Upper lobe of right lung (tissue), 1 donor: ENCODE measurements around the gene TGFB1I1. TPM values are rescaled to one million over a fixed set of nuclear protein-coding genes. Genes with fewer than 3 reads are reported as not detected.
A peak's percentile ranks its signal among the peaks of the same experiment; 100 is the strongest.

ENCODE experiments used
- ATAC-seq: fragments of 200-7000 bp; cut with Tn5 transposase; one replicate; pipeline ENCODE4 v1.9.1; 2020; ENCODE audit warnings: mild to moderate bottlenecking, moderate library complexity
- DNase-seq: peaks from one replicate; pipeline ENCODE4 v3.0.0-alpha.2; 2020
- H3K27ac ChIP-seq: fragments of 200-600 bp; one replicate; pipeline ENCODE4 v1.8.0; 2022
- H3K27me3 ChIP-seq: fragments of 200-600 bp; one replicate; pipeline ENCODE4 v1.8.0; 2022; ENCODE audit warnings: mild to moderate bottlenecking
- H3K36me3 ChIP-seq: fragments of 200-600 bp; one replicate; pipeline ENCODE4 v1.8.0; 2022
- H3K4me1 ChIP-seq: fragments of 200-600 bp; one replicate; pipeline ENCODE4 v1.8.0; 2022
- H3K4me3 ChIP-seq: fragments of 200-600 bp; one replicate; pipeline ENCODE4 v1.8.0; 2022; ENCODE audit warnings: mild to moderate bottlenecking
- H3K9me3 ChIP-seq: fragments of 200-600 bp; one replicate; pipeline ENCODE4 v1.8.0; 2022
- CTCF ChIP-seq: fragments of 200-600 bp; IDR thresholded peaks from one replicate; pipeline ENCODE4 v1.8.0; 2022; ENCODE audit warnings: antibody characterized with exemption
- intact Hi-C: fragments of 100-400 bp; cut with DNase I; formaldehyde crosslinking; loops from one replicate; pipeline ENCODE4 v1.11.0; 2022
- total RNA-seq: library from RNA; stranded (reverse); fragmentation: NEBNext Ultra II Directional; extraction: Animal tissue kit (Norgen Biotek cat#: 25700); gene quantifications from one replicate; pipeline ENCODE4 v1.2.1, GENCODE V29; 2021
- donor health status: DM: no; HTN: yes; CAD: no; lungs with severe emphysema.

TGFB1I1 gene
- total RNA-seq, 1 donor from 2014 or later, result 49.9 TPM

- ATAC-seq (no peak), DNase-seq (peak; percentile 60)
- intact Hi-C loops, result no loop called here
- Histone ChIP-seq H3K9me3 (no peaks in the 10 kb centered on the region), H3K27me3 (no peaks in the 10 kb centered on the region), H3K4me3 (no peak overlapping the region), H3K36me3 (peaks cover 29% of the 10 kb centered on the region), H3K4me1 (peaks cover 11% of the 10 kb centered on the region), H3K27ac (no peak overlapping the region)
- no peak for TF ChIP-seq CTCF
Observed at GRCh38 chr16:31464781-31465260, 7.1 kb upstream of the TGFB1I1 start.

- H3K4me1 ChIP-seq, result peaks cover 3% of the 10 kb centered on the region
- ATAC-seq (no peak), DNase-seq (no peak)
- peaks cover 29% of the 10 kb centered on the region for H3K36me3 ChIP-seq
- intact Hi-C loops, result no loop called here
- H3K27me3 ChIP-seq, result no peaks in the 10 kb centered on the region
- no peak overlapping the region for H3K27ac ChIP-seq
- no peaks in the 10 kb centered on the region for H3K9me3 ChIP-seq
- H3K4me3 ChIP-seq, result no peak overlapping the region
- no peak for TF ChIP-seq CTCF
Observed at GRCh38 chr16:31465788-31466370, 6.1 kb upstream of the TGFB1I1 start.

GRCh38 chr16:31466381-31466841, 5.5 kb upstream of the TGFB1I1 start:
- H3K27me3 ChIP-seq, result no peaks in the 10 kb centered on the region
- intact Hi-C loops, result no loop called here
- no peak for TF ChIP-seq CTCF
- peaks cover 6% of the 10 kb centered on the region for H3K4me1 ChIP-seq
- H3K27ac ChIP-seq, result no peak overlapping the region
- H3K4me3 ChIP-seq, result no peak overlapping the region
- peaks cover 29% of the 10 kb centered on the region for H3K36me3 ChIP-seq
- no peaks in the 10 kb centered on the region for H3K9me3 ChIP-seq
- no peak for ATAC-seq
- DNase-seq, result no peak

- no peak for TF ChIP-seq CTCF
Observed at GRCh38 chr16:31467151-31467773, 4.7 kb upstream of the TGFB1I1 start.

GRCh38 chr16:31467858-31468257, 4.1 kb upstream of the TGFB1I1 start:
- Histone ChIP-seq H3K4me3 (no peak overlapping the region), H3K27me3 (no peaks in the 10 kb centered on the region), H3K36me3 (peaks cover 19% of the 10 kb centered on the region), H3K9me3 (no peaks in the 10 kb centered on the region), H3K27ac (no peak overlapping the region), H3K4me1 (peaks cover 10% of the 10 kb centered on the region)
- ATAC-seq (no peak), DNase-seq (no peak)
- intact Hi-C loops, result no loop called here
- TF ChIP-seq CTCF, result no peak

More at GRCh38 chr16:31467151-31467773, 4.7 kb upstream of the TGFB1I1 start:
- no peaks in the 10 kb centered on the region for H3K9me3 ChIP-seq
- no peak for DNase-seq
- H3K36me3 ChIP-seq, result peaks cover 24% of the 10 kb centered on the region
- no peaks in the 10 kb centered on the region for H3K27me3 ChIP-seq
- intact Hi-C loops, result no loop called here
- peaks cover 6% of the 10 kb centered on the region for H3K4me1 ChIP-seq
- H3K27ac ChIP-seq, result no peak overlapping the region
- H3K4me3 ChIP-seq, result no peak overlapping the region
- ATAC-seq, result no peak
